Pancreas (tissue), 10 donors: ENCODE measurements around the gene MAD1L1. TPM values are rescaled to one million over a fixed set of nuclear protein-coding genes. Genes with fewer than 3 reads are reported as not detected.

Experiments used
- ATAC-seq, 4 donors: fragments of 200-7000 bp; cut with Tn5 transposase; one replicate each; pipeline versions ENCODE4 v1.8.0 to v1.9.1; 2020; ENCODE audit warnings: mild to moderate bottlenecking in 4 of 4, moderate library complexity in 4 of 4
- DNase-seq, 6 donors: peaks; one replicate each; pipeline ENCODE4 v3.0.0-alpha.2; 2020
- FAIRE-seq: peaks from 2 replicates; lab custom pipeline; 2012; peaks lifted over from hg19 to GRCh38; lab: Jason Lieb, UNC
- H3K27ac ChIP-seq, 4 donors: fragments of 200-600 bp; sonication (generic); 1 replicate in 3 of 4; 2 replicates in 1 of 4; pipeline versions ENCODE4 v1.5.0 to v1.8.0; 2020
- H3K27me3 ChIP-seq, 4 donors: fragments of 200-600 bp; one replicate each; pipeline ENCODE4 v1.8.0; 2021
- H3K36me3 ChIP-seq, 3 donors: fragments of 200-600 bp; sonication (generic) in 1 of 3; one replicate each; pipeline versions ENCODE4 v1.5.0 to v1.8.0; 2020 to 2021
- H3K4me1 ChIP-seq, 3 donors: fragments of 200-600 bp; one replicate each; pipeline ENCODE4 v1.8.0; 2021
- H3K4me3 ChIP-seq, 4 donors: fragments of 200-600 bp; sonication (generic) in 2 of 4; one replicate each; pipeline versions ENCODE4 v1.5.0 to v1.8.0; 2020 to 2021
- H3K9me3 ChIP-seq, 4 donors: fragments of 200-600 bp; one replicate each; pipeline ENCODE4 v1.8.0; 2021
- CTCF ChIP-seq, 4 donors: fragments of 200-600 bp; sonication (generic) in 3 of 4; IDR thresholded peaks; one replicate each; pipeline versions ENCODE4 v1.5.0 to v1.8.0; 2021; ENCODE audit warnings: antibody characterized with exemption in 4 of 4
- WGBS, 2 donors: extraction: QIAGEN DNeasy Blood & Tissue Kit; methylation state at CpG; one replicate each; pipeline ENCODE4 v1.1.7; 2013; 5-methylcytosine and 5-hydroxymethylcytosine counted together
- intact Hi-C, 3 donors: fragments of 100-400 bp; cut with DNase I; formaldehyde crosslinking; loops; one replicate each; pipeline versions ENCODE4 v1.11.1 to v1.14.2; 2022
- polyA plus RNA-seq, 2 donors: library from polyadenylated mRNA; stranded (reverse); fragments of 200-250 nt; gene quantifications; one replicate each; pipeline ENCODE4 v1.2.3, GENCODE V29; 2013
- total RNA-seq, 6 donors: library from RNA; stranded (reverse); fragmentation: NEBNext Ultra II Directional in 4 of 6; extraction: Animal tissue kit (Norgen Biotek cat#: 25700) in 4 of 6; gene quantifications; one replicate each; pipeline versions ENCODE4 v1.2.1 to v1.2.4, GENCODE V29; 2021 to 2023
- donor health status: healthy with polysubstance abuse.
- donor health status: DM: no; HTN: no; CAD: no; lungs with moderate emphysema.
- donor health status: DM: no; HTN: no; CAD: no.
- donor health status: control.
- donor health status: control.
- donor health status: Bipolar disorder and iron deficiency.
- donor health status: DM: yes; HTN: yes; CAD: no.
- donor health status: DM: no; HTN: no; CAD: no.
- donor health status: DM: no; HTN: no; CAD: no.
- donor health status: DM: yes; HTN: yes; CAD: no.

Gene MAD1L1
- total and polyA plus RNA-seq, 8 donors: 9.8 to 28.2 (median 11.9) TPM

DNA sequence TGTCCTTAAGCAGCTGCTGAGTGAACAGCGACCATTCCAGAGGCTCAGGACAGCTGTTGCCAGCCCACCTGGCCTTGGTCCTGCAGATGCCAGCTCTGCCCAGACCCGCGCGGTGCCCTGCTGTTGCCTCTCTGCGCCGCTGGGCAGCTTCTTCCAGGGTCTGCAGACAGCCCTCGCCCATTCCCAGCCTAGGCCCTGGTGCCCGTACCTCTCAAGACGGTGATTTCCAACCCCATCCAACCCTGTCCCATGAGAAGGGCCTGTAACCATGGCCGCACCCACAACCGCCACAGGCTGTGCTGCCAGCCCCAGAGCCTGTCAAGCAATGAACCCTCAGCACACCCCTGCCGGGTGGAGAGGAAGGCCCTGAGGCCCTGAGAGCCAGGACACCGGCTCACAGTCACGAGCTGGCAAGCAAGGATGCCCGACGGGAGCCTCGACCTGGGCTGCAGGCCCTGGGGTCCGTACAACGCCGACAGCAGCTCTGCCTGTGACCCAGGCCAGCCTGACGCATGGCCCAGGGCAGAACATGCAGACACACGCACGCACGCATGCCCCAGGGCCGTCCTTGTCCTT, 231.9 kb downstream of the MAD1L1 start:
- no peak for TF ChIP-seq CTCF (IDR thresholded peaks at IDR 0.05)
- intact Hi-C loops: no loop called here
- H3K36me3 ChIP-seq: no peaks in the 10 kb centered on the region
- no peaks in the 10 kb centered on the region for H3K4me1 ChIP-seq
- H3K27ac ChIP-seq: no peak overlapping the region
- no peak overlapping the region for H3K4me3 ChIP-seq
- no peaks in the 10 kb centered on the region for H3K9me3 ChIP-seq
- DNase-seq (peak in 2 of 6 donors; percentile 46 to 58), ATAC-seq (no peak), FAIRE-seq (no peak)
- 93% methylated on average over 25 of the region's 25 CpGs for WGBS, 2 donors
- no peaks in the 10 kb centered on the region for H3K27me3 ChIP-seq

DNA sequence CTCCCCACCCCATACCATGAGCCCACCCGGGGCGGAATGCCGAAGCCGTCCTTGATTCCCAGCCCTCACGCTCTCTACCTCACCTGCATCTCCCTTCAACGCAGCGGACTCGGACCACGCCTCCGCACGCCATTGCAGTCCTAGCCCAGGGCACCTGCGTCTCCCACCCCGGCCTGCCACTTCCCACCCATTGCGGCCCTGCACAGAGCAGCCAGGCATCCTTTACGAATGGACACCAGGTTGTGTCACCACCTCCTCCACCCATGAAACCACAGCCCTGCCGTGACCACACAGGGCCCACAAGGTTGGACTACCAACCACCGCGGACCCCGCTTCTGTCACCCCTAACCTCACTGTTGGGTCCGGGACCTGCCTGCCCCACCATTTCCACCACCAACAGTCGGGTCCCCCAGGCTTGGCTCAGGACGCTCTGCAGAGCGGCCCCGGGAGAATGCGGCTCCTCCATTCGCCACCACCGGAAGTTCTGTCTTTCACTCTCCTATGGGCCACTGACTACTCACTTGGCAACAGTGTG, 232.5 kb downstream of the MAD1L1 start:
- H3K36me3 ChIP-seq: no peaks in the 10 kb centered on the region

GRCh38 chr7:1999278-1999984, 233.3 kb downstream of the MAD1L1 start:
- DNase-seq (peak in 2 of 6 donors; percentile 4 to 34), ATAC-seq (no peak), FAIRE-seq (no peak)
- Histone ChIP-seq H3K9me3 (no peaks in the 10 kb centered on the region), H3K27me3 (no peaks in the 10 kb centered on the region), H3K4me1 (no peaks in the 10 kb centered on the region), H3K27ac (no peak overlapping the region), H3K4me3 (no peak overlapping the region), H3K36me3 (no peaks in the 10 kb centered on the region)
- WGBS, 2 donors: 93 to 95% methylated on average over 21 of the region's 21 CpGs
- no peak for TF ChIP-seq CTCF (IDR thresholded peaks at IDR 0.05)
- intact Hi-C loops: no loop called here

More for the DNA sequence above, 232.5 kb downstream of the MAD1L1 start:
- TF ChIP-seq CTCF (IDR thresholded peaks at IDR 0.05): no peak
- H3K27ac ChIP-seq: no peak overlapping the region
- H3K9me3 ChIP-seq: no peaks in the 10 kb centered on the region
- 95 to 96% methylated on average over 27 of the region's 27 CpGs for WGBS, 2 donors
- no peak for FAIRE-seq
- DNase-seq: peak in 2 of 6 donors; percentile 8 to 48
- H3K4me3 ChIP-seq: no peak overlapping the region
- intact Hi-C loops: no loop called here
- no peaks in the 10 kb centered on the region for H3K4me1 ChIP-seq
- no peaks in the 10 kb centered on the region for H3K27me3 ChIP-seq
- ATAC-seq: no peak

DNA sequence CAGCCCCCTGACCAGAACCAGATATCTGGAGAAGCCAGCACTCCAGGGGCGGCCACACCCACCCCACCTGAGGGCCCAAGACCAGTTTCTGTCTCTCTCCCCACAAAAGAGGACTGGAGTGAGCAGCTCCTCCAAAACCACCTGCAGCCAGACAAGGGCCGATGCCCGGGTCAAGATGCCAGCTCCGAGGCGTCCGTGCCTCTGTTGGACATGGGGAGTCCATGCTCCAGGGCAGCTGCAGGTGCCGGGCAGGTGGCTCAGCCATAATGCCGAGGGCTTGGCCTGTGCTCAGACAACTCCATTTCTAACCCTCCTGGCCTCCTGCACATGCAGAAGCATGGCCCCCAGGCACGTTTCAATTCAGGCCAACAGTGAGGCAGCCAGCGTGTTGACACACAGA, 234.6 kb downstream of the MAD1L1 start:
- ATAC-seq (no peak), DNase-seq (peak in 2 of 6 donors; percentile 13 to 50), FAIRE-seq (no peak)
- no peaks in the 10 kb centered on the region for H3K4me1 ChIP-seq
- H3K27ac ChIP-seq: no peak overlapping the region
- H3K27me3 ChIP-seq: no peaks in the 10 kb centered on the region
- WGBS, 2 donors: 90 to 96% methylated on average over 10 of the region's 10 CpGs
- intact Hi-C loops: no loop called here
- no peaks in the 10 kb centered on the region for H3K36me3 ChIP-seq
- no peak for TF ChIP-seq CTCF (IDR thresholded peaks at IDR 0.05)
- no peak overlapping the region for H3K4me3 ChIP-seq
- H3K9me3 ChIP-seq: no peaks in the 10 kb centered on the region
